ENCODE data around the gene FAM149B1.

The FAM149B1 gene

DNA sequence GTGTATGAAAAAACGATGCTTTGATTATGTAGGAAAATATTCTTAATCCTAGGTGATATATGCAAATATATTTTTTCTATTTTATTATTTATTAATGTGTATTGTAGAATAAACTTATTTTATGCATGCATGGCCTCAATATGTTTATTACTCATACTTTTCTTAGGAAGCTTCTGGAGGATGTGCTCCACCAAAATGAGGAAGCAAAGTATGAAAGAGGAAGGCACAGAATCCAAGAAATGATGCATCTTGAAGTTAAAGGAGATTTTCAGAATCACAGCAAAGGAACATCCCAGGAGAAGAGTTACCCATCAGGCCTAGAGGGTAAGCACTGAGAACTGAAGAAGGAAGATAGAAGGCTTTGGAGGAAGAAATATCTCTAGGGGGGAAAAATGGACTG, 119.5 kb downstream of the FAM149B1 start:
- in situ Hi-C loops (cut with MboI; ENCODE audit: low sequenced_read_pairs, unreplicated experiment) = no loop called here

DNA sequence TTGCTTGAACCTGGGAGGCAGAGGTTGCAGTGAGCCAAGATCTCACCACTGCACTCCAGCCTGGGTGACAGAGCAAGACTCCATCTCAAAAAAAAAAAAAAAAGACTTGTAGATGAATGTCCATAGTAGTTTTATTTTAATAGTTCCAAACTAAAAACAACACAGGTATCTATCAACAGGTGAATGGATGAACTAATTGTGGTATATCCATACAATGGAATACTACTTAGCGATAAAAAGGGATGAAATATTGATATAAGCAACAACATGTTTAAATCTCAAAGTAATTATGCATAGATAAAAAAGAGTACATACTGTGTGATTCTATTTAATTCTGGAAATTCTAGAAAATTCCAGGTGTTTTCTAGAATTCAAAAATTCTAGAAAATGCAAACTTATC, 122.0 kb downstream of the FAM149B1 start:
- TF ChIP-seq, protein P1, sequence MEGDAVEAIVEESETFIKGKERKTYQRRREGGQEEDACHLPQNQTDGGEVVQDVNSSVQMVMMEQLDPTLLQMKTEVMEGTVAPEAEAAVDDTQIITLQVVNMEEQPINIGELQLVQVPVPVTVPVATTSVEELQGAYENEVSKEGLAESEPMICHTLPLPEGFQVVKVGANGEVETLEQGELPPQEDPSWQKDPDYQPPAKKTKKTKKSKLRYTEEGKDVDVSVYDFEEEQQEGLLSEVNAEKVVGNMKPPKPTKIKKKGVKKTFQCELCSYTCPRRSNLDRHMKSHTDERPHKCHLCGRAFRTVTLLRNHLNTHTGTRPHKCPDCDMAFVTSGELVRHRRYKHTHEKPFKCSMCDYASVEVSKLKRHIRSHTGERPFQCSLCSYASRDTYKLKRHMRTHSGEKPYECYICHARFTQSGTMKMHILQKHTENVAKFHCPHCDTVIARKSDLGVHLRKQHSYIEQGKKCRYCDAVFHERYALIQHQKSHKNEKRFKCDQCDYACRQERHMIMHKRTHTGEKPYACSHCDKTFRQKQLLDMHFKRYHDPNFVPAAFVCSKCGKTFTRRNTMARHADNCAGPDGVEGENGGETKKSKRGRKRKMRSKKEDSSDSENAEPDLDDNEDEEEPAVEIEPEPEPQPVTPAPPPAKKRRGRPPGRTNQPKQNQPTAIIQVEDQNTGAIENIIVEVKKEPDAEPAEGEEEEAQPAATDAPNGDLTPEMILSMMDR (IDR thresholded peaks at IDR 0.05; ENCODE audit: borderline replicate concordance, control extremely low read depth, extremely low read depth, insufficient read depth, missing control alignments) = no peak
- in situ Hi-C loops (cut with MboI; ENCODE audit: low sequenced_read_pairs, unreplicated experiment) = no loop called here

More for the DNA sequence above, 119.5 kb downstream of the FAM149B1 start:
- DNase-seq (ENCODE audit: low spot score) = no peak
- TF ChIP-seq, protein P1 (IDR thresholded peaks at IDR 0.05; ENCODE audit: borderline replicate concordance, control extremely low read depth, extremely low read depth, insufficient read depth, missing control alignments) = no peak

DNA sequence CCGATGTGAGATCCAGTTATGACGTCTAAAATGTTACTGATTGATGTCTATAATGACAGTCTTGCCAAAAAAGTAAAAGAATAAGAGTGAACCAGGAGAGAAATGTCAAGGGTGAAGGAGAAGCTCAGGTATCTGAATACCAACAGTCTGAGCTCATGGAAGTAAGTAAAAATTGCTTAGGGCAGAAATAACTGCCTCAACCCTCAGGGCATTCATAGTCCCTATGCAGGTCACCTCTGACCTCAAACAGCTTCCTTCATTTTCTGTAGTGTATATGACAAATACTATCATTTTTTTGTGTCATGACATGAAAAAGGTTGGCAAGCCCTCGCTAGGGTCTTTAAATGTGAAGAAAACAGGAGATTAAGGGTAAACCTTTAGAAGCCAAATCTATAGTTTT, 125.5 kb downstream of the FAM149B1 start:
- in situ Hi-C loops (cut with MboI; ENCODE audit: low sequenced_read_pairs, unreplicated experiment) = no loop called here
- TF ChIP-seq, protein P1 (IDR thresholded peaks at IDR 0.05; ENCODE audit: borderline replicate concordance, control extremely low read depth, extremely low read depth, insufficient read depth, missing control alignments) = no peak
- no peak for DNase-seq (ENCODE audit: low spot score)

More for the DNA sequence above, 122.0 kb downstream of the FAM149B1 start:
- DNase-seq (ENCODE audit: low spot score) = no peak

Measured in GM13976 (cell line).